Liver (tissue), 9 donors: Measurements from ENCODE around the gene SEMA3C. TPM values are rescaled to one million over a fixed set of nuclear protein-coding genes. Genes with fewer than 3 reads are reported as not detected.

Experiments
- DNase-seq: peaks from one replicate; pipeline ENCODE4 v3.0.0-alpha.2; 2017; ENCODE audit warnings: low spot score
- H3K27ac ChIP-seq, 2 donors: one replicate each; pipeline ENCODE4 v1.7.0; 2013; ENCODE audit warnings: inconsistent platforms in 2 of 2, low read length in 2 of 2, control low read depth in 1 of 2, low read depth in 1 of 2, mild to moderate bottlenecking in 1 of 2
- H3K27me3 ChIP-seq, 4 donors: one replicate each; pipeline versions ENCODE4 v1.6.1 to v1.7.0; 2013; ENCODE audit warnings: low read length in 3 of 4, inconsistent platforms in 1 of 4, mild to moderate bottlenecking in 1 of 4, moderate library complexity in 1 of 4; ENCODE audit not compliant: control insufficient read depth in 4 of 4, insufficient read depth in 4 of 4
- H3K36me3 ChIP-seq, 4 donors: one replicate each; pipeline versions ENCODE4 v1.6.1 to v1.7.0; 2013; ENCODE audit warnings: low read length in 3 of 4, mild to moderate bottlenecking in 3 of 4, low read depth in 1 of 4, moderate library complexity in 1 of 4; ENCODE audit not compliant: control insufficient read depth in 4 of 4, insufficient read depth in 3 of 4
- H3K4me1 ChIP-seq, 4 donors: one replicate each; pipeline versions ENCODE4 v1.6.1 to v1.7.0; 2013; ENCODE audit warnings: low read length in 3 of 4, mild to moderate bottlenecking in 3 of 4, moderate library complexity in 1 of 4; ENCODE audit not compliant: control insufficient read depth in 4 of 4, insufficient read depth in 4 of 4
- H3K4me3 ChIP-seq, 3 donors: one replicate each; pipeline versions ENCODE4 v1.6.1 to v1.7.0; 2013; ENCODE audit warnings: low read length in 3 of 3, control low read depth in 1 of 3, low read depth in 1 of 3, mild to moderate bottlenecking in 1 of 3
- H3K9ac ChIP-seq, 2 donors: one replicate each; pipeline ENCODE4 v1.7.0; 2013; ENCODE audit warnings: low read length in 2 of 2, mild to moderate bottlenecking in 2 of 2, moderate library complexity in 2 of 2, control low read depth in 1 of 2, low read depth in 1 of 2
- H3K9me3 ChIP-seq, 4 donors: one replicate each; pipeline versions ENCODE4 v1.6.1 to v1.7.0; 2013; ENCODE audit warnings: low read length in 3 of 4; ENCODE audit not compliant: control insufficient read depth in 4 of 4
- ATF3 ChIP-seq: IDR thresholded peaks from 2 replicates; pipeline ENCODE4 v1.6.1; 2016; ENCODE audit warnings: antibody characterized with exemption
- CTCF ChIP-seq: fragments of 150-350 bp; IDR thresholded peaks from 2 replicates; pipeline ENCODE4 v1.5.1; 2017; ENCODE audit warnings: improper control_type of control experiment, low read depth, low read length; ENCODE audit not compliant: missing input control
- EGR1 ChIP-seq, 2 donors: IDR thresholded peaks; 2 replicates each; pipeline ENCODE4 v1.6.1; 2016 to 2018; ENCODE audit warnings: antibody characterized with exemption in 2 of 2, low read depth in 2 of 2
- HNF4A ChIP-seq, 2 donors: conservative IDR thresholded peaks; 2 replicates each; pipeline ENCODE4 v1.6.1; 2016; ENCODE audit warnings: antibody characterized with exemption in 2 of 2, mild to moderate bottlenecking in 2 of 2
- HNF4G ChIP-seq: IDR thresholded peaks from 2 replicates; pipeline ENCODE4 v1.6.1; 2016; ENCODE audit warnings: antibody characterized with exemption
- JUND ChIP-seq, 2 donors: IDR thresholded peaks; 2 replicates each; pipeline ENCODE4 v1.6.1; 2016; ENCODE audit warnings: antibody characterized with exemption in 2 of 2
- MAX ChIP-seq: IDR thresholded peaks from 2 replicates; pipeline ENCODE4 v1.6.1; 2016; ENCODE audit warnings: antibody characterized with exemption
- NR2F2 ChIP-seq: IDR thresholded peaks from 2 replicates; pipeline ENCODE4 v1.6.1; 2016; ENCODE audit warnings: antibody characterized with exemption
- REST ChIP-seq: IDR thresholded peaks from 2 replicates; pipeline ENCODE4 v1.6.1; 2016; ENCODE audit warnings: antibody characterized with exemption, mild to moderate bottlenecking
- RXRA ChIP-seq, 2 donors: IDR thresholded peaks; 2 replicates each; pipeline ENCODE4 v1.6.1; 2017 to 2018; ENCODE audit warnings: antibody characterized with exemption in 2 of 2, mild to moderate bottlenecking in 1 of 2
- SP1 ChIP-seq: IDR thresholded peaks from 2 replicates; pipeline ENCODE4 v1.6.1; 2018; ENCODE audit warnings: antibody characterized with exemption, mild to moderate bottlenecking
- WGBS: extraction: QIAGEN DNeasy Blood & Tissue Kit; methylation state at CpG from one replicate; pipeline ENCODE4 v1.1.7; 2013; 5-methylcytosine and 5-hydroxymethylcytosine counted together
- polyA plus RNA-seq, 2 donors: library from polyadenylated mRNA; stranded (reverse) in 1 of 2; unstranded in 1 of 2; fragments of 200-250 nt in 1 of 2; fragments of >200 nt in 1 of 2; fragmentation: Nextera tagmentation in 1 of 2; extraction: Ambion mirVana in 1 of 2; gene quantifications; one replicate each; pipeline versions ENCODE4 v1.2.1 to v1.2.3, GENCODE V29; 2013 to 2015
- total RNA-seq, 2 donors: library from RNA; depleted of rRNA; stranded (reverse); fragments of >200 nt; gene quantifications; one replicate each; pipeline ENCODE4 v1.2.3, GENCODE V29; 2014
- donor health status: healthy.
- donor health status: healthy.
- donor health status: healthy.
- donor health status: healthy.
- donor health status: healthy.

SEMA3C gene
- total and polyA plus RNA-seq, 4 donors: 0.20 to 1.8 (median 0.64) TPM

- TF ChIP-seq MAX: no peak
Measured at GRCh38 chr7:80869821-80870751, 48.8 kb downstream of the SEMA3C start (continued).

- WGBS: 58% methylated on average over 4 of the region's 4 CpGs
- Histone ChIP-seq H3K4me1 (no peaks in the 10 kb centered on the region), H3K36me3 (no peaks in the 10 kb centered on the region), H3K27ac (no peak overlapping the region), H3K27me3 (no peaks in the 10 kb centered on the region), H3K9me3 (no peaks in the 10 kb centered on the region), H3K9ac (no peak overlapping the region), H3K4me3 (no peak overlapping the region)
- DNase-seq: no peak
- TF ChIP-seq MAX (no peak), NR2F2 (no peak), SP1 (no peak), REST (no peak), EGR1 (IDR thresholded peaks at IDR 0.05; ENCODE audit: low read depth in 2 of 2) (no peak), HNF4A (conservative IDR thresholded peaks at IDR 0.05) (no peak), CTCF (no peak), ATF3 (no peak), JUND (IDR thresholded peaks at IDR 0.05) (no peak)
Measured at GRCh38 chr7:80869106-80869784, 49.6 kb downstream of the SEMA3C start.

GRCh38 chr7:80868566-80868965 lies 50.3 kb downstream of the SEMA3C start:
- TF ChIP-seq HNF4G (no peak), HNF4A (conservative IDR thresholded peaks at IDR 0.05) (no peak), RXRA (IDR thresholded peaks at IDR 0.05) (no peak)
- Histone ChIP-seq H3K36me3 (no peaks in the 10 kb centered on the region), H3K4me1 (no peaks in the 10 kb centered on the region), H3K9ac (no peak overlapping the region), H3K4me3 (no peak overlapping the region), H3K9me3 (no peaks in the 10 kb centered on the region), H3K27me3 (no peaks in the 10 kb centered on the region), H3K27ac (no peak overlapping the region)
- 71% methylated on average over 1 of the region's 1 CpG for WGBS
- no peak for DNase-seq
